Right kidney (tissue), 1 donor: ENCODE results near the gene HS3ST5.
"Not testable (repeated sequence)": the region's sequence is repeated elsewhere in the genome, so short reads cannot be mapped to it uniquely, and the experiment has no call there.

Experiments
- DNase-seq: peaks from one replicate; pipeline ENCODE4 v3.0.0-alpha.2; 2016

Gene HS3ST5

GRCh38 chr6:114274836-114275235 is 68.0 kb downstream of the HS3ST5 start:
- no peak for DNase-seq

DNA sequence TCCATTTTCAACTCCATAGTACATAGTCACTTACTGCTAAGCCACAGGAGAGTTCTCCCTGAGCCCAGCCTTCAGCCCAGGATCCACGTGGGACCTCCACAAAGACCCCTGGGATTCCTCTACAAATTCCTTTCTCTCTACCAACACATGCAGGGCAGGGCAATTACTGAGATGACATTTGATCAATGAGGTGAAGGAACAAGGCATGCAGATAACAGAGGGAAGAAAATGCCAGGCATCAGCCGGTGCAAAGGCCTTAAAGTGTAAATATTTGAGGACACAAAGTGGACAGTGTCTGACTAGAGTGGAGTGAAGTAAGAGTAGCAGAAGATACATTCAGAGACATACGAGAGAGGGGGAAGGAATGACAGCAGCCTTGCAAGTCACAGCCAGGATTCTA is 70.2 kb downstream of the HS3ST5 start:
- DNase-seq = no peak

GRCh38 chr6:114271405-114271804 is 71.4 kb downstream of the HS3ST5 start:
- DNase-seq = no peak

DNA sequence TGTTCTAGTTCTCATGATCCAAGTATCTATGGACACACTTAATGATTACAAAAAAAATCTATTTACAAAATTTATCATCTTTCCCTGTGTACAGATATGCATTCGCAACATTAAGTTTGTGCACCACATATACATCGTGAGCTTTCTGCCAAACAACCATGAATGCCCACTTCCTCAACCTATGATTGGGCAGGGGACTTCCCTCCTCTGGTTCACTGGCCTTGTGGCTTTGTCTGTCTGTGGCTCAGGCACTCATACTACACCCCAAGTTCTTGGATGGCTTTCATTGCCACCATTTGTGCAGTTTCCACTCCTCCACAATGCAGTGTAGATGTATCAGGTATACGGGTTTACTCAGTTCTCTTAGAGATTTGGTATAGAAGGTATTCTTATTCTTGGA is 74.9 kb downstream of the HS3ST5 start:
- no peak for DNase-seq

DNA sequence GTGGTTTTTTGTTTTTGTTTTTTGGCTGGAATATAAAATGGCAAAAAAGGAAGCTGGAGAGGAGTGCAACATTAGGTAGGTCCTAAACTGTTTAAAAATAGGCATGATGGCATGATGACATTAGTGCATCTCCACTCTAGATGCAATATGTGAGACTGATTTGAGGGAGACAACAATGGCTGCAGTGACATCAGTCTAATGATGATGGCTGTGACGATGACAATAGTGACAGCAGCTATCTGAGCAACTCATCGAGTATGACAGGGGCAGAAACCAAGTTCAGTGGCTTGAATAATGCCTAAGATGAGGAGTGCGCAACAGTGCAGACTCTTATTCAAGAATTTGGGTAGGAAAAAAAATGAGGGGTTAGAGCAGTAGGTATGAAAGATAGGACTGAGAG is 82.0 kb downstream of the HS3ST5 start:
- no peak for DNase-seq

GRCh38 chr6:114258376-114258775 is 84.4 kb downstream of the HS3ST5 start:
- no peak for DNase-seq

GRCh38 chr6:114253431-114253830 is 89.4 kb downstream of the HS3ST5 start:
- no peak for DNase-seq

DNA sequence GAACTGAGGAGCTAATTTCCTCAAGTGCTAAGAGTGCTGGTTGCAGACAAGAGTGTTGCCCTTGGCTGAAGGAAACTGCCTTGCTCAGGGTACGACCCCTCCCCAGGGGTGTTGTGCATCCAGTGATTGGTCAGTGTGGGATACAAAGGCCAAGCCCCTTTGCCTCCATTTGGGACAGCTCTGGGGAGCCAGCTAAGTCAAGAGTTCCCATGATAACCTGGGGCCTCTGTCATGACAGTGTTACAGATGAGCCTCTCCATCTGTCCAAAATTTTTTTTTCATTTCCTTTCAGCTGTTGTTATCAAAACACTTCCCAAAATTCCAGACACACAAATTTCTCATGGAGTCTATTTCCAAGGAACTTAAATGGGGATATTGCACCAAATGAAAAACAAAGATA is 93.3 kb downstream of the HS3ST5 start:
- DNase-seq = no peak

- DNase-seq = no peak
Observed at GRCh38 chr6:114247101-114247500, 95.7 kb downstream of the HS3ST5 start.

DNA sequence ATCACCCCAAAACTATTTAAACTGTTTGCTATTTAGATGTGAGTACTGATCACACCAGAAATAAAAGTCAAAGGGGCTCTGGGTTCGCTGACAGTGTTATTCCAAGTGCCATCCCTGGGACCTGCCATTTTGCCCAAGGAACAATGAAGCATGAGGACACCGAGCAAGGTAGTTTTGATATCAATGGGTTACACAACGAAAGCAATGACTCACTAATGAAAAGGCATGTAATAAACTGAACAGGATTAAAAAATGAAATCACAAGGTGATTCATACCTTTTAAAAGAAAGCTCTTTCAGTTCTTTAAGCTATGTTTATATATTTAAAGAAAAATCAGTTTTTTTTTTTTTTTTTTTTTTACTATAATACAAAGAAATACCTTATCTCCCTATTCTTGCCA is 102.0 kb downstream of the HS3ST5 start:
- DNase-seq = no peak

- no peak for DNase-seq
Observed at GRCh38 chr6:114228675-114229074, 114.1 kb downstream of the HS3ST5 start.

DNA sequence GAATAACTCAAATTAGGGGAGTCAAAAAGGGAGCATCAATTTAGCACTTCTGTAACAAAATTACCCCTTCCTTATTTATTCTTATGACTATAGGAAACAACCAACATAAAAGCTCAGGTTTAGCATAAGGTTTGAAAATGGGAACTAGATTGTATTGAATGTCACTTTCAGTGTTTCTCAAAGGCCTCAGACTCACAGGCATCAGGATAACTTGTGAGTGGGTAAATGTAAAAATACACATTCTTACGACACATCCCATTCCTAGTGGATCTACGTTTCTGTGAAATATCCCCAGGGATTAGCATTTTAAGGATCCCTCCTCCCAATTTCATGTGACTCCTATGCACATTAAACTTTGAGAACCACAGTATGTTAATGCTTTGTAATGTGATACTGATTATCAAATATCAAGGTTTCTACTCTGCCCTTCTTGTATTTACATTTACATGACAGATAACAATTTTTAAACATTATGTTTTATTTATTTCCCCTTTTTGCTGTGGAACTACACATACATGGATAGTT is 114.8 kb downstream of the HS3ST5 start:
- no peak for DNase-seq

- DNase-seq = no peak
Observed at GRCh38 chr6:114220241-114220640, 122.6 kb downstream of the HS3ST5 start.

GRCh38 chr6:114218437-114219340 is 124.1 kb downstream of the HS3ST5 start:
- DNase-seq = no peak

DNA sequence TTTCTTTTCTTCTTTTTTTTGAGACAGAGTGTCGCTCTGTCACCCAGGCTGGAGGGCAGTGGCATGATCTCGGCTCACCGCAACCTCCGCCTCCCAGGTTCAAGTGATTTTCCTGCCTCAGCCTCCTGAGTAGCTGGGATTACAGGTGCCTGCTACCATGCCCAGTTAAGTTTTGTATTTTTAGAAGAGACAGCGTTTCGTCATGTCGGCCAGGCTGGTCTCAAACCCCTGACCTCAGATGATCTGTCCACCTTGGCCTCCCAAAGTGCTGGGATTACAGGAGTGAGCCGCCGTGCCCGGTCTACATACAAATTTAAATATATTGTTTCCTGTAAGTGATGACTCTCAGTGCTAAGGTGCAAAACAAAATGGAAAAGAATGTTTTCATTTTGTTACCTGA is 124.8 kb downstream of the HS3ST5 start:
- not testable (repeated sequence) for DNase-seq

DNA sequence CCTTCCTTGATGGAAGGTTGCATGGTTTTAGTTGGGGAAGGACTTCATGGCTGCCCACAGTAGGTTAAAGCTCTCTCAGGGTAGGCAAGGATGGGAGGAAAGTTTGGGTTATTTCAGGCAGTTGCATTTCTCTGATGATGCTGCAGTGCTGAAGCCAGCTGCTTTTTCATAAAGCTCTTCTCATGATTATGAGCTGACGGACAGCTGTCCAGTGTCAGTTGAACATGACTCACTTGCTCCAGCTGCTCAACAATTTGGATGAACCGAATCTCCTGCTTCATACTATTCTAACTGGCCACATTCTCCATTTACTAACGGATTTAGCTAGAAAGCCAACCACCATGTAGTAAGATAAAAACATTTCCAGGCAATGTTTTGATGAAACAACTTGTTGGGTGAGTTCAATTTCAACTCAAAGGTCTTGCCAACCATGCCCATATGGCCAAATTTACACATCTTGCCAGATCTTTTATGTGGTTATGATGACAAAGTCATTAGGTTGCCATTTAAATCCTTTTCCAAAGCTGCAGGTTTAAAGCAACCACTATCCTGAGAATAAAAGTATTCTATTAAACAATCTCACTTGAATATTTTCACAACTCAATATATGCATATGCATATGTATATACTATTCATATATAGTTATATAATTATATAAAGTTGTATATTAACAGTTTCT is 125.9 kb downstream of the HS3ST5 start:
- no peak for DNase-seq

DNA sequence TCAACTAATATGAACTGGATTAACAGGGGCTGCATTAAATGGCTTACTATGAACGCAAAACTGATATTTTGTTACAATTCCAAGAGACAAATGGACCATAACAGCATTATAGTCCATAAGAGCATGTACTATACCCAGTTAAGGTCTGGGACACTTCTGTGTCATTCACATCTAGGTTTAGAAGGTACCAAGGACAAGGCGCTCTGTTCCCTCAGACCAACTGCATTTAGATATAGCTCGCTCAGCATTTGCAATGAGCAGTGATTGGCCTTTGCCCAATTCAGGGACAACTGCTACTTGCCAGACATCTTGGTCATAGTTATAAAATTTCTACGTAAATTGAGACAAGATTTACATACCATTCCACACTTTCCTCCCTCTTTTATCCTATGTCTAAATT is 132.4 kb downstream of the HS3ST5 start:
- DNase-seq = no peak

DNA sequence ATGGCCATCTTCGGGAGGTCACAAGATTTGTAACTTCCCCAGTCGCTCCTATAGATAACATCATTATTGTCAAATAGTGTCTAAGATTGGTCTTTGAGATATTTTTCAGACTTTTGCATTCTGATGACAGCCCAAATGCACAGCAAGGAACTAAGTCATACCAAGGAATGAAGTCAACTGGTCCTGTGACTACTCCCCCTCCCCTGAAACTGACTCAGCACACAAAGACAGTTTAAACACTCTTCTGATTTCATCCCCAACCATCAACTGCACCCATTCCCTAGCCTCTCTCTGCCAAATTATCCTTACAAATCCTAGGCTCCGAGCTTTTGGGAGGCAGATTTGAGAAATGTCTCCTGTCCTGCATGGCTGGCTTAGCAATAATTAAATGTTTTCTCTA is 139.4 kb downstream of the HS3ST5 start:
- no peak for DNase-seq

GRCh38 chr6:114202389-114202788 is 140.4 kb downstream of the HS3ST5 start:
- DNase-seq = no peak

DNA sequence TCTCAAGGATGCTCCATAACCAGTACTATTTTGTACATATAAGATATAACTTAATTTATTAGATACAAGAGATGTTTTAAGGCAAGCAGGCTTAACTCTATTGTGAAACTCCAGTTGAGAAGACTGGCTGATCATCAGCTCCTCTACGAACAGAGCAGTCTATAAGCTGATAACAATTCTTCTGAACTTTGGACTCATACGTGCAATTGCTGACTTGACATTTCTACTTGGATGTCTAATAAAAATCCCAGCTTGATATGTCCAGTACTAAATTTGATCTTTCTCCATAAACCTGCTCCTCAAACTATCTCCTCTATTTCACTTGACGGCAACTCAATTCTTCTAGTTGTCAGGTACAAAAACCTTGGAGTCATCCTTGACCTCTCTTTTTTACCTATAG is 141.9 kb downstream of the HS3ST5 start:
- no peak for DNase-seq

DNA sequence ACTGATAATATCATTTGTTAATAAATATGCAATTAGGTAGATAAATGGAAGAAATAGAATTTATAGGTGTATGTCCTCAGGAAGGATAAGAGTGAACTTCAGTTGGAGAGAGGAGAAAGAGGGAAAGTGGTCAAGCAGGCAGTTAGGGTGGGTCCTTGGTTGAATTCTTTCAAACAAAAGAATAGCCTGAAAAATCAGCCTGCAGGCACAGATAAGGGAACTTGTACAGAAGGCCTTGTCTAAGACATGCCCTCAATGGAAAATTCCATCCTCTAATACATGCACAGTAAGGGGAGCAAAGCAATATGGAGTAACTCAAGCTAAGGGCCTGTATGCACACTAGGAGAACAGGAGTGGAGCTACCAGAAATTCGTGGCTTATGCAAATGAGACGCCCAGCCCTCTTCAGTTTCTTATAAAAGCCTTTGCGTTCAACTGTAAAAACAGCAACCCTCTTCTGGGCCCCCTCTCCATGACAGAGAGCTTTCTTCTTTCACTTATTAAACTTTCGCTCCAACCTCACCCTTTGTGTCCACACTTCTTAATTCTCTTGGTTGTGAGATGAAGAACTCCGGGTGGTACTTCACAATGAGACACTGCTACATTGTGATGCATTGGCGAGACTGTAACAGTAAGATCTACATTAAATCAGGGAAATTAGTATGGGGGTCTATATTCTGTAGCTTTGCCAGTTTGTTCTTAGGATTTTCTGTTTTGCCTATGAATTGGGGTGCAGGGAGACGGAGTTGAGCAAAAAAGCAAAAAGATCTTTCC is 147.0 kb downstream of the HS3ST5 start:
- no peak for DNase-seq

DNA sequence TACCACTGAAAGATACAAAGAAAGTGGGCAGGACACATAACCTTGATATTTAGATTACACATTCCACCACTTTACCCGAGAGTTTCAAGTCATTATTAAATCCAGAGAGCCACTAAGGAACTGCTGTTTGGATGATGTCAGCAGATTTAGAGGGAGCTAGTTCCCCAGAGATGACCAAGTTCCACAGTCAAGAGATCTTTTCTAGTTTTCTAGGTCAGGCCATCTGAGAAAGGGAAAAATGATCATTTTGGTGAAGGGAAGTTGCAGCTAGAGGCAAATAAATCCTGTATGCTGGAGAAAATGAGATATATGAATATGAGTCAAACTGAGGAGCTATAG is 147.8 kb downstream of the HS3ST5 start:
- no peak for DNase-seq
